HG03108 (cell line): ENCODE results near the gene RASD1.
A peak's percentile ranks its signal among the peaks of the same experiment; 100 is the strongest.
"Not testable (repeated sequence)": the region's sequence is repeated elsewhere in the genome, so short reads cannot be mapped to it uniquely, and the experiment has no call there.

Source experiments
- ATAC-seq: cut with Tn5 transposase; IDR thresholded peaks from one replicate; pipeline ENCODE4 v1.9.1; 2021; ENCODE audit warnings: moderate library complexity; ENCODE audit not compliant: unreplicated experiment

Gene RASD1

GRCh38 chr17:17479209-17479608 lies 17.0 kb downstream of the RASD1 start:
- ATAC-seq: no peak

- peak; percentile 71 for ATAC-seq
Measured at GRCh38 chr17:17476865-17477467, 19.2 kb downstream of the RASD1 start, which contains the start of gene MED9. Gene MED9, plus strand, starts transcription at chr17:17477000. Its CDS starts 42 bp downstream, at chr17:17477042.

GRCh38 chr17:17474341-17474740 lies 21.9 kb downstream of the RASD1 start:
- no peak for ATAC-seq

- ATAC-seq: no peak
Measured at GRCh38 chr17:17472333-17472920, 23.8 kb downstream of the RASD1 start.

GRCh38 chr17:17469996-17470395 lies 26.2 kb downstream of the RASD1 start:
- ATAC-seq: no peak

- no peak for ATAC-seq
Measured at GRCh38 chr17:17469358-17469757, 26.8 kb downstream of the RASD1 start.

GRCh38 chr17:17468217-17469010 lies 27.8 kb downstream of the RASD1 start:
- ATAC-seq: no peak

GRCh38 chr17:17467720-17468119 lies 28.5 kb downstream of the RASD1 start:
- ATAC-seq: no peak

GRCh38 chr17:17467016-17467415 lies 29.2 kb downstream of the RASD1 start:
- no peak for ATAC-seq

- no peak for ATAC-seq
Measured at GRCh38 chr17:17466511-17466910, 29.7 kb downstream of the RASD1 start.

GRCh38 chr17:17465878-17466277 lies 30.3 kb downstream of the RASD1 start:
- not testable (repeated sequence) for ATAC-seq

GRCh38 chr17:17463821-17464220 lies 32.4 kb downstream of the RASD1 start:
- ATAC-seq: no peak

- ATAC-seq: no peak
Measured at GRCh38 chr17:17462048-17462824, 34.0 kb downstream of the RASD1 start.

- no peak for ATAC-seq
Measured at GRCh38 chr17:17460038-17460437, 36.2 kb downstream of the RASD1 start.

GRCh38 chr17:17457680-17458079 lies 38.5 kb downstream of the RASD1 start:
- ATAC-seq: no peak

- no peak for ATAC-seq
Measured at GRCh38 chr17:17456251-17456650, 39.9 kb downstream of the RASD1 start.

GRCh38 chr17:17455173-17455572 lies 41.0 kb downstream of the RASD1 start:
- ATAC-seq: no peak

- not testable (repeated sequence) for ATAC-seq
Measured at GRCh38 chr17:17454700-17455099, 41.5 kb downstream of the RASD1 start.

- no peak for ATAC-seq
Measured at GRCh38 chr17:17454276-17454675, 41.9 kb downstream of the RASD1 start.

GRCh38 chr17:17453088-17453487 lies 43.1 kb downstream of the RASD1 start:
- no peak for ATAC-seq

GRCh38 chr17:17448723-17449122 lies 47.5 kb downstream of the RASD1 start:
- ATAC-seq: no peak
